ENCODE measurements around the gene FRMD8.
A peak's percentile ranks its signal among the peaks of the same experiment; 100 is the strongest.

The FRMD8 gene

DNA sequence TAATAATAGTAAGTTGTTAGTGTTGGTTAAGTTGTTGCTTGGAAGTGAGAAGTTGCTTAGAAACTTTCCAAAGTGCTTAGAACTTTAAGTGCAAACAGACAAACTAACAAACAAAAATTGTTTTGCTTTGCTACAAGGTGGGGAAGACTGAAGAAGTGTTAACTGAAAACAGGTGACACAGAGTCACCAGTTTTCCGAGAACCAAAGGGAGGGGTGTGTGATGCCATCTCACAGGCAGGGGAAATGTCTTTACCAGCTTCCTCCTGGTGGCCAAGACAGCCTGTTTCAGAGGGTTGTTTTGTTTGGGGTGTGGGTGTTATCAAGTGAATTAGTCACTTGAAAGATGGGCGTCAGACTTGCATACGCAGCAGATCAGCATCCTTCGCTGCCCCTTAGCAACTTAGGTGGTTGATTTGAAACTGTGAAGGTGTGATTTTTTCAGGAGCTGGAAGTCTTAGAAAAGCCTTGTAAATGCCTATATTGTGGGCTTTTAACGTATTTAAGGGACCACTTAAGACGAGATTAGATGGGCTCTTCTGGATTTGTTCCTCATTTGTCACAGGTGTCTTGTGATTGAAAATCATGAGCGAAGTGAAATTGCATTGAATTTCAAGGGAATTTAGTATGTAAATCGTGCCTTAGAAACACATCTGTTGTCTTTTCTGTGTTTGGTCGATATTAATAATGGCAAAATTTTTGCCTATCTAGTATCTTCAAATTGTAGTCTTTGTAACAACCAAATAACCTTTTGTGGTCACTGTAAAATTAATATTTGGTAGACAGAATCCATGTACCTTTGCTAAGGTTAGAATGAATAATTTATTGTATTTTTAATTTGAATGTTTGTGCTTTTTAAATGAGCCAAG is 38.9 kb downstream of the FRMD8 start:
- peak; percentile 67 for DNase-seq (ENCODE audit: low read depth)

DNA sequence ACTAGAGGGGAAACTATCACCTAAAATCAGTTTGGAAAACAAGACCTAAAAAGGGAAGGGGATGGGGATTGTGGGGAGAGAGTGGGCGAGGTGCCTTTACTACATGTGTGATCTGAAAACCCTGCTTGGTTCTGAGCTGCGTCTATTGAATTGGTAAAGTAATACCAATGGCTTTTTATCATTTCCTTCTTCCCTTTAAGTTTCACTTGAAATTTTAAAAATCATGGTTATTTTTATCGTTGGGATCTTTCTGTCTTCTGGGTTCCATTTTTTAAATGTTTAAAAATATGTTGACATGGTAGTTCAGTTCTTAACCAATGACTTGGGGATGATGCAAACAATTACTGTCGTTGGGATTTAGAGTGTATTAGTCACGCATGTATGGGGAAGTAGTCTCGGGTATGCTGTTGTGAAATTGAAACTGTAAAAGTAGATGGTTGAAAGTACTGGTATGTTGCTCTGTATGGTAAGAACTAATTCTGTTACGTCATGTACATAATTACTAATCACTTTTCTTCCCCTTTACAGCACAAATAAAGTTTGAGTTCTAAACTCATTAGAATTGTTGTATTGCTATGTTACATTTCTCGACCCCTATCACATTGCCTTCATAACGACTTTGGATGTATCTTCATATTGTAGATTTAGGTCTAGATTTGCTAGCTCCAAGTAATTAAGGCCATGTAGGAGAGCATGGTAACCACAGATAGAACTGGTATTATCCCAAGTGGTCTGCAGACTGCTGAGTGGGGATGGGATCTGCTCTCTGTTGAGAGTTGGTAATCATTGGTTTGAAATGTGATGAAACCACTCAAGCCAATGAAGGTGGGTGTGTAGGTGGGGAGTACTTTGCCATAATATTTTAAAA is 39.8 kb downstream of the FRMD8 start:
- DNase-seq (ENCODE audit: low read depth): peak; percentile 80

DNA sequence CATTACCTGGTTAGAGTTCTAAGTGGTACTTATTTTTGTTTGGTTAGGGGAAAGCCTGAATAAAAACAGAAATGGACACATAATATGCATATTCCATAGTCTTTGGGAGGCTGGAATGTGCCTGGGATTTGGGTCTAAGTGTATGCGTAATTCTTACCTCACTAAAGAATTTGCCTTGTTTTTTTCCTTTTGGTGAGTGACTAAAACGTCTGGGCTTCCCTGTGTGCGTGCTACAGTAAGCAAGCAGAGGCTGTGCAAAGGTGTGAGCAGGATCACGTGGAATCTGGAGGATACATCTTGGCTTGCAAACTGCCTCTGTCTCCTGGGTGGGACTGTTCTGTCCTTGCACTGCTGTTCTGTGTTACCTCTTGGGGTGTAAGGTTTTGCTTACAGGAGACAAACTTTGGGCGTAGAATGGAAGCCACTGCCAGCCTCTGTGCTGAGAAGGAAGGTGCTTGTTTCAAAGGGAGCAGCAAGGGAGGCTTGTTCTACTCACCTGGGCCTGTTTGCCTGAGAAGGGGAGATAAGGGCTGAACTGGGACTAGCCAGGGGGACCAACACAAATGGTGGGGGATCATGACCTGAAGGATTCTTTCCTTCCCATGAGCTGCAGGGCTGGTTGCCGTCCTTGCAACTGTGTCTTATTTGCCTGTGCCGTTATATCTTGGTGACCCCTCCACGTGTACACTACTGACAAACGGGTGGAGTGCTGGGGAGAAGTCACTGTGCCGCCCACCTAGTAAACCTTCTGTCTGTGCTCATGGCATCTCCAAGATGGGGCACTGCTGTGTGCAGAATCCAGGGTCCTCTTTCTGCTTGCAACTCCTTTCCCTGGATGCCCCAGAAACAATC is 40.6 kb downstream of the FRMD8 start:
- DNase-seq (ENCODE audit: low read depth): peak; percentile 72

DNA sequence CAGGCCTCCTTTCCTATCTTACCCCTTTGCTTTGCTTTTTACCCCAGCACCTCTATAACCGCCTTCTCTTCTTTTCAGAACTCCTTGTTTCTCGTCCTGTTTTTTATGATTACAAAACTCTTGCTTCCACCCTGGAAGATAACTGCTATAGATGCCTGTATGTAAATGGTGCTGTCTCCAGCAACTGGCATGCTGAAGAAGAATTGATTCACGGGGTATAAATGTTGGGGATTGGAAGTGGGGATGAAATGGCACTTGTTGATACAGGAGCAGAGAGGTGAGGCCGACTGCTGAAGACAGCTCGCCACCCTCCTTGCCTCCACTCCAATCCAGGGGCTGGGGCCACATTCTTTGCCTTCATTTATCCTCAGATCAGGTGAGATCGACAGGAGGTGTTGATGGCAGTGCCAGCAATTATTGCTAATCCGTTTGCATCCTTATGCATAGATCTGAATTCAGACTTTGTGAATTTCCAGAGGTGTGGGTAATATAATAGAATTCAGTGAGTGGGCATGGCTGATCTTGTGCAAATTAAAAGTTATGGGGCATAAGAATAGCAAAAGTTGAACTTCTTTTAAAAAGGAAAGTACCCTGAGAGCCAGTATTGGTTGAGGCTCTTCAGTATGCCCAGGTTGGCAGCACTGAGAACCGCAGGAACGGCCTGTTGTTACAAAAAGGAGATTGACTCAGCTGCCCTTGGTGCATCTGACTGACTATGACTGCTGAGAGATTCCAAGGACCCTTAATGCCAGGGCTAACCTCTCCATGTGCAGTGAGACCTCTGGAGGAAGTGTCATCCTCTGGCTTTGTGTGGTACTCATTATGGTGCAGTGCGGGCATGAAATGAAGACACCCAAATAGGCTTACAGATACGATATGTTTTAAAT is 41.5 kb downstream of the FRMD8 start:
- DNase-seq (ENCODE audit: low read depth): peak; percentile 76

DNA sequence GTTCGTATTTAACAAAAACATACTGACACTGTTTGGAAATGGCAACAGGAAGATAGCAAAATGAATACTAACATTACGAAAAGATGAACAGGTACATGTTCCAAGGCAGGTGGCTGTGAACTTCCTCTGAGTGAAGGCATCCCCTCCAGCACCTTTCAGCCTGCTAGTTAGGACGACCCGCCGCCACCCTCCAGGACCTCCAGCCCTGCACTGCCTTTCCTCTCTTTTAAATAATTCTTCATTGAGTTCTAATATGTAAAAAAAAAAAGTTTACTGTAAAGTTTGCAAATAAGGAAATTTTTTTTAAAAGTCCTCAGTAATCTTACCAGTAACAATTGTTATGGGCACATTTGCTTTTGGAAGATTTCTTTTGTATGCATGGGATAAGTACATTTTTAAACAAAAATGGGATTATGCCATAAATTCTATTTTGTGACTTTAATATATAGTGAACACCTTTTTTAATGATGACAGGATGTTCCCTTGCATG is 42.2 kb downstream of the FRMD8 start:
- peak; percentile 69 for DNase-seq (ENCODE audit: low read depth)

DNA sequence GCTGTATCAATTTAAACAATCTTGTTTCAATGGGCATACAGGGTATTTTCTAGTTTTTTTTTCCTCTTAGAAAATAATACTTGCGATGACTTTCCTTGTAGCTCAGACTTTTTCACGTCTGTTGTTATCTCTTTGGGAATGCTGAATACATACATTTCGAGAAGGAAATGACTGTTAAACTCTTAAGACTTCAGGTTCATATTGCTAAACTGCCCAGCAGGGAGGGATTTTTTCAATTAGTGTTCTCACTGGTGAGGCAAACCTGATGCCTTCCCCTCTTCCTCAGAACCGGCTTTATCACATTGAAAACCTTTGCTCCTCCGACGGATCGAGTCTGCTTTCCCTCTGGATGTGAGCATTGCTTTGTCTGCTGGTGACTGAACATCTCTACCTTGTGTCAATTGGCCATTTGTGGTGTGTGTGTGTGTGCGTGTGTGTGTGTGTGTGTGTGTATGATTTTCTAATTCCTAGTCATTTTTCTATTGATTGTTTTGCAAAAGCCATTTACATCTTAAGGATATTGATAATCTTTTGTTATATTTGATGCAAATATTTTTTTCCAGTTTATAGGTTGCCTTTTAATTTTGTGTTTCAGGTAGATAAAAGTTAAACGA is 42.7 kb downstream of the FRMD8 start:
- peak; percentile 77 for DNase-seq (ENCODE audit: low read depth)

DNA sequence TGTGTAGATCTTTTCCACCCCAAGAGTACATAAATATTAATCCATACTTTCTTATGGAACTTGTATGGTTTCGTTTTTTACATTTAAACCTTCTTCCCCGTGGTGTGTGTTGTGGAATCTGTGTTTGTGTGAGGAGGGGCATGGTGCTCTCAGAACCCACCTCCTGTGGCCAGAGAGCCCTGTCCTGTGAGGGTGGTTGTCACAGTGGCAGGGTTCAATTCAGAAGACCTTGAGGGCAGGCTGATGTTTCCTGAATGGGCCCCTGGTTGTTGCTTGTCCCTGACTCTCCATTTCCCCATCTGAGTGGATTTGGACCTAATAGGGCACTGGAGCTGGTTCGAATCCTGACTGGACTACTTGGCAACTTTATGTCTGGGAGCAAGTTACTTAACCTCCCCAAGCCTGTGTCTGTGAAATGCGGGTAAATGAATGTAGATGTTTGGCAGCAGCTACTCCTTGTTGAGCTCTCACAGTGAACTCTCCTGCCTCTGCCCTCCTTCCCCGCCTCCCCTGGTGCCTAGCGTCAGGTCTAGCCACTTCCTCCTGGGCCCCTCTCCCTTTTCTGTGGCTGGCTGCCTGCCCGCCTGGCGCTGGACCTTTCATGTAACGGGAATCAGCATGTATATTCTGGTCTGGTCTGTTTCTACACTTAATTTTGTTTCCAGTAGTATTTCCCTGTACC is 43.4 kb downstream of the FRMD8 start:
- peak; percentile 84 for DNase-seq (ENCODE audit: low read depth)

DNA sequence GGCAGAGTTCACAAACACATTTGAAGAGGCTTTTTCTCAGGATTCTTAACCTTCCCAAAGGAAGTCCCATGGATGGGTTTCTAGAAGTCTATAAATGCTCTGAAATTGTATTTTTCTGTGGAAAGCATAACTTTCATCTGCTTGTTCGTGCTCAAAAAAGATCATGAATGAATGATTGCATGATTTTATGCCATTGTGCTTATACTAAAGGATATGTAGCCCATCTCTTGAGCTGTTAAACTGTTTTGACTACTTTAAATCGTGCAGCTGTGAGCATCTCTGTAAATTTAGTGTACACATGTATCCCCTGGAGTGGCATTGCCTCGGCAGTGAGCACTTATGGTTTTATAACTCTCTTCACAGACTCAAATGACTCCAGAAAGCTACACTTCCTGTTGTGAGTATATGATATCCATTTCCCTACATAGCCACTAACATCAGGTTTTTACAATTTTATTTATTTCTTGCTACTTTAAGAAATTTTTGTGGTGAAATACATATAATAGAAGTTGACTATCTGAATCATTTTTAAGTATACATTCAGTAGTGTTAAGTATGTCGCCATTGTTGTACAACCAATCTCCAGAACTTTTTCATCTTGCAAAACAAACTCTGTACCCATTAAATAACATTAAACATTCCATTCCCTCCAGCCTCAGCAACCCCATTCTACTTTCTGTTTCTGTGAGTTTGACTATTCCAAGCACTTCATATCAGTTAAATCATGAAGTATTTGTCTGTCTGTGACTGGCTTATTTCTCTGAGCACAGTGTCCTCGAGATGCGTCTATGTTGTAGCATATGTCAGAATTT is 44.2 kb downstream of the FRMD8 start:
- peak; percentile 65 for DNase-seq (ENCODE audit: low read depth)

DNA sequence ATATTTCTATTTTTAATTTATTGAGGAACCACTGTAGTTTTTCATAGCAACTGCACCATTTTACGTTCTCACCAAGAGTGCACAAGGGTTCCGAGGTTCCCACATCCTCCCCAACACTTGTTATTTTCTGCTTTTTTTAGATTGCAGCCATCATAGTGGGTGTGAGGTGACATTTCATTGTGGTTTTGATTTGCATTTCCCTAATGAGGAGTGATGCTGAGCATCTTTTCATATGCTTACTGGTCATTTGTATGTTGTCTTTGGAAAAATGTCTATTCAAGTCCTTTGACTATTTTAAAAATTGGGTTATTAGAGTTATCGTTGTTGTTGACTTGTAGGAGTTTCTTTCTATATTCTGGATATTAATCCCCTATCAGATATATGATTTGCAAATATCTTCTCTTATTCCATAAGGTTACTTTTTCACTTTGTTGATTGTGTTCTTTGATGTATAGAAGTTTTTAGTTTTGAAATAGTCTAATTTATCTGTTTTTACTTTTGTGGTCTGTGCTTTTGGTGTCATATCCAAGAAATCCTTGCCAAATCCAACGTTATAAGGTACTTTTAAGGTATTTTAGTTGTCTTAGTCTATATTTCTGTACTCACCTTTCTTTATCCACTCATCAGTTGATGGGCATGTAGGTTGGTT is 45.1 kb downstream of the FRMD8 start:
- peak; percentile 22 for DNase-seq (ENCODE audit: low read depth)

DNA sequence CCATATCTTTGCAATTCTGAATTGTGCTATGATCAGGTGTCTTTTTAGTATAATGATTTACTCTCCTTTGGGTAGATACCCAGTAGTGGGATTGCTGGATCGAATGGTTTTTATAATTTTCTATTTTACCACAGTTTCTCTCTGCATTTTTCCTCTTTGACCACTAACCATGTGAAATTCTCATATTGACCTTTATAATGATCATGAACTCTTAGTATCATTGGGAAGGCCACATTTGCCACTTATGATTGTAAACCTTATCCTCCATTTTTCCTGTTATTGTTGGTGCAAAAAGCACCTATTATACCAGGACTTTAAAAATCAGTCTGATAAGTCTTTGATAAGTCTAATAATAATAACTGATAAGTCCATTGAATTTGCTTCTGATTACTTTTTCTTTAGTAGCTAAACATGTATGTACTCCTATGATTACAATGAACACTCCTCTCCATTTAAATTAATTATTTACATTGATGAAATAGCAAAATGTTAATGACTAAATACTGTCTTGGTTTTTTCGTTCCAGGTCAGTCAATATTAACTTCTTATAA is 45.7 kb downstream of the FRMD8 start:
- DNase-seq (ENCODE audit: low read depth): peak; percentile 21

DNA sequence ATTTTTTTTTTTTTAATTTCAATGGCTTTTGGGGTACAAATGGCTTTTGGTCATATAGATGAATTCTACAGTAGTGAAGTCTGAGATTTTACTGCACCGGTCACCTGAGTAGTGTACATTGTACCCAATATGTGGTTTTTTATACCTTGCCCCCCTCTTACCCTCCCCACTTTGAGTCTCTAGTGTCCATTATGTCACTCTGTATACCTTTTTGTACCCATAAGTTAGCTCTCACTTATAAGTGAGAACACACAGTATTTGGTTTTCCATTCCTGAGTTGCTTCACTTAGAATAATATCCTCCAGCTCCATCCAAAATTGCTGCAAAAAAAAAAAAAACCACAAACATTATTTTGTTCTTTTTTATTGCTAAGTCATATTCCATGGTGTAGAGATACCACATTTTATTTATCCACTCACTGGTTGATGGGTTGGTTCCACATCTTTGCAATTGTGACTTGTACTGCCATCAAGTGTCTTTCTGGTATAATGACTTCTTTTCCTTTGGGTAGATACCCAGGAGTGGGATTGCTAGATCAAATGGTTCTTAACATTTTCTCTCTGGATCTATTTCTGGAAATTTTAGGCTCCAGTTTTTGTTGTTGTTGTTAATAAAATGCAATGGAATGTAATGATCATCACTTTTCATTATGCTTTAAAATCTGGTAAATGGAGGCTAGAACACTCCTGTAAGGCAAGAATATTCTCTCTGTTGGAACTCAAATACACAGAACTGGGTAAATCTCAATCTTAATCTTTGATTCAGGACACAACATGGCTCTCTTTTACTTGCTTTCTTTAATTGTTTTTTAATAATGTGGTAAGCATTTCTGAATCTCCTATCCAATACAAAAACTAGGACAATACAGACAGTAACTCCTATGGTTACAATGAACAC is 46.5 kb downstream of the FRMD8 start:
- peak; percentile 43 for DNase-seq (ENCODE audit: low read depth)

DNA sequence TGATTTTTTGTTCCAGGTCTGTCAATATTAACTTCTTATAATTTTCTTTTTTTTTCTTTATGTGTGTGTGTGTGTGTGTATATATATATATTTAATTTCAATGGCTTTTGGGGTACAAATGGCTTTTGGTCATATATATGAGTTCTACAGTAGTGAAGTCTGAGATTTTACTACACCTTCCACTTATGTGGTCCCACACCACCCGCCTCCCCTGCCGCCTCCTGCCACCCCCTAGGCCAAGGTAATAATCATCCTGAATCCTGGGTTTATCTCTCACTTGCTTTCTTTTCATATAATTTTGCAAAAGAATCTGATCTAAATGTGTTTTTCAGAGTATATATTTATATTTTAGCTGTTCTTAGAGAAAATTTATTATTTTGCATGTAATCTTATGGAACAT is 47.2 kb downstream of the FRMD8 start:
- DNase-seq (ENCODE audit: low read depth): no peak

DNA sequence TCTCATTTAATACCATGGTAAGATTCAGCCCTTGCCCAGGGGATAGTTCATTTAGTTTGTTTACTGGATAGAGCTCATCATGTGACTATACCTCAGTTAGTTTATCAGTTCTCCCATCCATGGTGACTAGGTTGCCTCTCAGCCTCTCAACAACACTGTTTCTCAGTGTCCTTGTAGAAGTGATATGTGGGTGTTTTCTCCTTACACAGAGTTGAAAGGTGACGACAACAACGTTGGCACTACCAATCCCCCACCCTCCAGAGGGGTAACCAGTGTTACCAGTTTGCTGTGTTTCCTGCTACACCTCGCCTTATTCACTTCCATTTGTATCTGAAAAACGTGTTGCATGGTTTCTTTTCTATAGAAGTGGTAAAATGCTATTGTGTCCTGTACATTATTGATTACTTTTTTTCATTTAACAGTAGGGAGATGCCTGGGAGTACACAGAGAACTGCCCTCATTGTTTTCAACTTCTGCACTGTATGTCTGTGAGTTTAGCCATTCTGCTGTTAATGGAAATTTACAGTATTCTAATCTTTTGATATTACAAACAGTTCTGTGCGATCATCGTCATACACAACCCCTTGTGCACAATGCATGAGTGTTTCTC is 47.7 kb downstream of the FRMD8 start:
- peak; percentile 45 for DNase-seq (ENCODE audit: low read depth)

DNA sequence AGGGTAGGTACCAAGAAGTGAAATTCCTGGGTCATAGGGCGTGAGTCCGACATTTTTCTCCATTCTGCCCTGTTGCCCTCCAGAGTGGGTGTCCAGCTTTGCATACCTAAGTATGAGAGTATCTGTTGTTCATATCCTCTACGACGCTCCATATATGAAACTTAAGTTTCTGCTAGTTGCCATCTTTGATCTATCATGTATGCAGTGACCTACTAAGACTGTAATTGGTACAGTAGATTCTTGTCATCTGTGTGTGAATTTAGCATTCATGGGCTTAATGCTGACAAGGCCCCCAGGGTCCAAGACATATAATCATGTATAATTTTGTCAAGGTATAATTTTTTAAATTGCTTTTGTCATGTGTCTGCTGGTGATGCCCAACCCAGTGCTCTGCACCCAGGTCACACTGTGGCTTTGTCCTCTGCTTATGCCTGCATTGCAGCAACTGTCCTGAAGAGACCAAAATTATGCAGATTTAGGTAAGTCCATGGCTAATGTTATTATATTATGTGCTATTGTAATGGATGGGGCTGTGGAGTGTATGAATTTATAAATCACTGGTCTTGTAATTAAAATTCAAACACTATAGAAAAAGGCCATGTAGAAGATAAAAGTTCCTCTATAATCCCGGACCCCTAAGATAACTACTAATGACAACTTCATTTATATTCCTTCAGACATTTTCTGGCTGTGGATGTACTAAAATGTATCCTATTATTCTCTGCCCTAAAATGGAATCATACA is 48.4 kb downstream of the FRMD8 start:
- peak; percentile 31 for DNase-seq (ENCODE audit: low read depth)

DNA sequence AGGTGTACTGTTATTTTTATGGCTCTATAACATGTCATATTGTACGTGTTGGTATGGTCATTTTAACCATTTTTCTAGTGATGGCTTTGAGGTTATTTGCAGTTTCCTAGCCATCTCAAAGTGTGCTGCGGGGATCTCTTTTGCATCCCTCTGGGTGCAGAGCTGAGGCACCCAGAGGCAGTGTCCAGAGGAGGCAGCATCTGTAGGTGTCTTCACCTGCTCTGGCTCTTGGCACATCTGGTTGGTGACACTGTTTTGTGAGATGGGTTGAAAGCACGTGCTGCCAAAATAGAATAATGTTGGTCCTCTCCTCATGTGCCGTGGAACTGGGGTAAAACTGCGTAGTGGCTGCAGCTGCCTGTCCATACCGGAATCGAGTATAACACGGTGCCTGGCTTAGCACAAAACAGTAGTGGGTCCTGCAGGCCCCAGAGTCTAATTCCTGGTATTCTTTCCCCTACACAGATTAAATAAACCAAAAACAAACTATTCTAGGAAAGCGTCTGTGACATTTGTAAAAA is 49.0 kb downstream of the FRMD8 start:
- DNase-seq (ENCODE audit: low read depth): peak; percentile 29

DNA sequence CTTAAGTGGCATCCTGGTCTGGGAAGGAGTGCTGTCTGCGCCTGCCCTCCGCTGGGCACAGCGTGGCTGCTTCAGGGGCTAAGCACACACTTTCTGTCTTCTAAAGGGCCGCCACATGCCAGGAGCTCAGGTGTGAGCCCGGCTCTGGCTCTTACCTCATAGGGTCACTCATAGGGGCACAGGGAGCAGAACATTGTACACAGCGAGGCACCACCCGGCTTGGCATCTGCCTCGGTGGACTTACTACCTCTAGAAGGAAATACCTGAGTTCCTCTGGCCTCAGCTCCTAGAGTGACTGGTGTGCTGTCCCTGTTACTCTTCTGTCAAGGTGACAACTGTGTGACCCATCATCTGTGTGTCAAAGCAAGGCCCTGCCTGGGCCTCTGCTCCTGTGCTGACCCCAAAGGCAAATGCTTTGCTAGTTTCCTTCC is 49.6 kb downstream of the FRMD8 start:
- DNase-seq (ENCODE audit: low read depth): no peak

Data from iris pigment epithelial cell (primary cell).